K562 (cell line): ENCODE results near the gene NELFE. TPM values are rescaled to one million over a fixed set of nuclear protein-coding genes. Genes with fewer than 3 reads are reported as not detected.

ENCODE experiments used
- CBX8 ChIP-seq: fragments of 200-600 bp; sonication (generic); IDR thresholded peaks from 2 replicates; pipeline ENCODE4 v1.6.1; 2012; ENCODE audit warnings: borderline replicate concordance, mixed run types, low read depth, mild to moderate bottlenecking, moderate library complexity, mixed read lengths, low read length, control low read depth, inconsistent platforms; ENCODE audit not compliant: poor library complexity, severe bottlenecking; ENCODE audit errors: extremely low read depth
- CREB1 ChIP-seq, 2 experiments: sonication (generic) in 1 of 2; formaldehyde crosslinking in 1 of 2; IDR thresholded peaks; 2 replicates each; pipeline versions ENCODE4 v1.6.1 to v1.8.0; 2012 to 2022; ENCODE audit warnings: inconsistent platforms in 1 of 2, mild to moderate bottlenecking in 1 of 2, missing genetic modification reagents in 1 of 2, moderate library complexity in 1 of 2
- DACH1 ChIP-seq: fragments of 450-650 bp; IDR thresholded peaks from 2 replicates; pipeline ENCODE4 v1.6.1; 2018; ENCODE audit not compliant: partially characterized antibody
- FIP1L1 ChIP-seq: fragments of 200-400 bp; formaldehyde crosslinking; IDR thresholded peaks from 2 replicates; pipeline ENCODE4 v1.6.1; 2018; ENCODE audit warnings: mild to moderate bottlenecking, low read depth, low read length; ENCODE audit not compliant: poor library complexity, severe bottlenecking
- GATAD2B ChIP-seq: fragments of 450-650 bp; IDR thresholded peaks from 2 replicates; pipeline ENCODE4 v1.6.1; 2017; ENCODE audit warnings: mild to moderate bottlenecking, borderline replicate concordance
- HNRNPK ChIP-seq: fragments of 200-400 bp; formaldehyde crosslinking; IDR thresholded peaks from one replicate; pipeline ENCODE4 v1.6.1; 2018; ENCODE audit warnings: mild to moderate bottlenecking, low read depth, low read length; ENCODE audit not compliant: poor library complexity, severe bottlenecking
- HNRNPLL ChIP-seq: fragments of 200-400 bp; formaldehyde crosslinking; IDR thresholded peaks from 2 replicates; pipeline ENCODE4 v1.6.1; 2017; ENCODE audit warnings: low read length, low read depth, mild to moderate bottlenecking; ENCODE audit not compliant: poor library complexity, severe bottlenecking
- MYNN ChIP-seq, 2 experiments: sonication (generic); formaldehyde crosslinking in 1 of 2; IDR thresholded peaks; 2 replicates each; pipeline versions ENCODE4 v1.5.0 to v1.6.1; 2016 to 2020; ENCODE audit warnings: antibody characterized with exemption in 1 of 2, missing genetic modification reagents in 1 of 2
- NCOA4 ChIP-seq: fragments of 450-650 bp; IDR thresholded peaks from 2 replicates; pipeline ENCODE4 v1.6.1; 2018; ENCODE audit warnings: mild to moderate bottlenecking; ENCODE audit not compliant: partially characterized antibody
- NELFE ChIP-seq: IDR thresholded peaks from 2 replicates; pipeline ENCODE4 v1.6.1; 2011; ENCODE audit warnings: mild to moderate bottlenecking; ENCODE audit not compliant: insufficient read depth, insufficient read length
- PHF21A ChIP-seq: fragments of 450-650 bp; IDR thresholded peaks from 2 replicates; pipeline ENCODE4 v1.6.1; 2017; ENCODE audit warnings: low read depth, borderline replicate concordance
- RAD51 ChIP-seq: fragments of 450-650 bp; IDR thresholded peaks from 2 replicates; pipeline ENCODE4 v1.7.1; 2016; ENCODE audit warnings: low read depth, mild to moderate bottlenecking, borderline replicate concordance
- RBM17 ChIP-seq: fragments of 200-400 bp; formaldehyde crosslinking; IDR thresholded peaks from 2 replicates; pipeline ENCODE4 v1.6.1; 2017; ENCODE audit warnings: low read depth, mild to moderate bottlenecking, low read length, borderline replicate concordance
- SAFB ChIP-seq: fragments of 200-400 bp; formaldehyde crosslinking; IDR thresholded peaks from 2 replicates; pipeline ENCODE4 v1.6.1; 2017; ENCODE audit warnings: low read depth, low read length, borderline replicate concordance
- TAF7 ChIP-seq: fragments of 450-650 bp; IDR thresholded peaks from 2 replicates; pipeline ENCODE4 v1.6.1; 2016; ENCODE audit warnings: missing genetic modification characterization, missing compliant biosample characterization
- TFAM ChIP-seq: fragments of 250-450 bp; sonication (Bioruptor Pico); conservative IDR thresholded peaks from 2 replicates; pipeline ENCODE4 v1.5.0; 2021; ENCODE audit warnings: mild to moderate bottlenecking, moderate library complexity
- TGIF2 ChIP-seq: sonication (generic); formaldehyde crosslinking; IDR thresholded peaks from 2 replicates; pipeline ENCODE4 v1.8.1; 2022; ENCODE audit warnings: mild to moderate bottlenecking, missing genetic modification reagents, moderate library complexity
- ZFX ChIP-seq: sonication (generic); formaldehyde crosslinking; IDR thresholded peaks from 2 replicates; pipeline ENCODE4 v1.8.0; 2022; ENCODE audit warnings: mild to moderate bottlenecking, missing genetic modification reagents, moderate library complexity
- ZNF217 ChIP-seq: sonication (generic); formaldehyde crosslinking; IDR thresholded peaks from 2 replicates; pipeline ENCODE4 v1.8.0; 2022; ENCODE audit warnings: mild to moderate bottlenecking, missing genetic modification reagents
- ZNF282 ChIP-seq: sonication (generic); formaldehyde crosslinking; IDR thresholded peaks from 2 replicates; pipeline ENCODE4 v1.8.1; 2023; ENCODE audit warnings: missing genetic modification reagents
- ZNF583 ChIP-seq: fragments of 250-450 bp; sonication (Bioruptor Pico); IDR thresholded peaks from 2 replicates; pipeline ENCODE4 v1.4.0; 2020
- ZSCAN32 ChIP-seq: fragments of 450-650 bp; formaldehyde crosslinking; IDR thresholded peaks from 2 replicates; pipeline ENCODE4 v1.4.0; 2020; ENCODE audit warnings: mild to moderate bottlenecking, moderate library complexity
- polyA plus RNA-seq, 8 experiments: library from polyadenylated mRNA; depleted of rRNA in 4 of 8; stranded (reverse) in 5 of 8; unstranded in 3 of 8; fragments of >200 nt; fragmentation: Nextera tagmentation in 2 of 8; fragmentation: Illumina TruSeq in 1 of 8; extraction: Ambion mirVana in 2 of 8; extraction: Trizol in 1 of 8; gene quantifications; 2 replicates each; pipeline versions ENCODE4 v1.2.1 to v1.2.3, GENCODE V29; 2011 to 2014; ENCODE audit warnings: inconsistent platforms in 1 of 8, missing spikeins in 1 of 8
- total RNA-seq, 7 experiments: library from RNA; depleted of rRNA in 6 of 7; stranded (reverse); fragments of >200 nt in 6 of 7; fragmentation: Illumina TruSeq in 2 of 7; extraction: Trizol in 2 of 7; gene quantifications; 2 replicates each; pipeline versions ENCODE4 v1.2.1 to v1.2.3, GENCODE V29; 2011 to 2021; ENCODE audit warnings: low replicate concordance in 1 of 7
- TF ChIP-seq, protein P1 (sequence below), 3 experiments: IDR thresholded peaks in 2 of 3; conservative IDR thresholded peaks in 1 of 3; 2 replicates each; pipeline ENCODE4 v1.5.1; 2011 to 2012; ENCODE audit warnings: low read length in 3 of 3, mild to moderate bottlenecking in 3 of 3, control low read depth in 2 of 3, improper control_type of control experiment in 1 of 3, inconsistent platforms in 1 of 3, low read depth in 1 of 3, mixed read lengths in 1 of 3, moderate library complexity in 1 of 3; ENCODE audit not compliant: insufficient read depth in 2 of 3
- TF ChIP-seq, protein P2 (sequence below): fragments of 450-650 bp; formaldehyde crosslinking; IDR thresholded peaks from 2 replicates; pipeline ENCODE4 v1.4.0; 2020; ENCODE audit warnings: mild to moderate bottlenecking
- TF ChIP-seq, protein P3 (sequence below): fragments of 250-450 bp; sonication (Bioruptor Pico); IDR thresholded peaks from 2 replicates; pipeline ENCODE4 v1.8.0; 2022; ENCODE audit warnings: inconsistent platforms, mild to moderate bottlenecking, moderate library complexity, borderline replicate concordance

The NELFE gene
- total and polyA plus RNA-seq, 9 of the 15 experiments (the other 6 are each of a cell fraction or from before 2014, with no cell fraction given): 15.2 to 157 (median 91.5) TPM

DNA sequence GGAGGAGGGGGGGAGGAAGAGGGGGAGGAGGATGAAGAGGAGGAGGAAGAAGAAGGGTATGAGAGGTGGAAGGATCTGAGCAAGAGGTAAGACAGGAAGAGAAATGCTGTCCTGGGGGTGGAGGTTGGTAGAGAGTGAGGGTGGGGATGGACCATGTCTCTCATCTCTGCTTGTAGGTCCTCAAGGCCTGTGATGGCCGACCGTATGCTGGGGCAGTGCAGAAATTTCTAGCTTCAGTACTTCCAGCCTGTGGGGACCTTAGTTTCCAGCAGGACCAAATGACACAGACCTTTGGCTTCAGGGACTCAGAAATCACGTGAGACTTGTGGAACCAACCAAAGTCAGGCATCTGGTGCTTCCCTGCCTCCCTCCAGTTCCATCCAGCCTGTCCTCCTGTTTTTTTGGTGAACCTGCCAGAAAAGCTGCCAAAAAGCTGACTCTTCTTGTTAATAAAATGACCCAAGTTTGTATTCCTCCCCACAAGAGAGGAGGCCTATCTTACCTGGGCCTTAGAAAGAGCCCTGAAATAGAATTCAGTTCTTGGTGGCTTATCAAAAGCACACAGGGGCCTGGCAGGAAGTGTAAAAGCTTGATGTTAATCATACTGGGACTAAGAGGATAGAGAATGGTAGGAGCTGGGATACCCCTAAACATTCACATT is 20.6 kb upstream of the NELFE start (continued):
- TF ChIP-seq RAD51 (peak; percentile 45; the same call in 1 of the 2 replicates), DACH1 (no peak), FIP1L1 (no peak), HNRNPK (peak; percentile 71), TAF7 (tag) (no peak), PHF21A (no peak), ZFX (CRISPR knock-in tag) (peak; percentile 59), MYNN (IDR thresholded peaks at IDR 0.05) (no peak), MYNN (CRISPR knock-in tag; IDR thresholded peaks at IDR 0.05) (no peak), NCOA4 (no peak), TFAM (no peak), ZNF217 (CRISPR knock-in tag) (no peak), CREB1 (IDR thresholded peaks at IDR 0.05) (no peak), CREB1 (CRISPR knock-in tag; IDR thresholded peaks at IDR 0.05) (no peak), CBX8 (no peak), SAFB (no peak), ZNF583 (CRISPR knock-in tag) (peak; percentile 63), RBM17 (no peak), GATAD2B (no peak), NELFE (no peak), ZNF282 (CRISPR knock-in tag) (no peak), HNRNPLL (no peak), TGIF2 (CRISPR knock-in tag) (no peak), ZSCAN32 (CRISPR knock-in tag) (no peak)
- TF ChIP-seq, protein P1, sequence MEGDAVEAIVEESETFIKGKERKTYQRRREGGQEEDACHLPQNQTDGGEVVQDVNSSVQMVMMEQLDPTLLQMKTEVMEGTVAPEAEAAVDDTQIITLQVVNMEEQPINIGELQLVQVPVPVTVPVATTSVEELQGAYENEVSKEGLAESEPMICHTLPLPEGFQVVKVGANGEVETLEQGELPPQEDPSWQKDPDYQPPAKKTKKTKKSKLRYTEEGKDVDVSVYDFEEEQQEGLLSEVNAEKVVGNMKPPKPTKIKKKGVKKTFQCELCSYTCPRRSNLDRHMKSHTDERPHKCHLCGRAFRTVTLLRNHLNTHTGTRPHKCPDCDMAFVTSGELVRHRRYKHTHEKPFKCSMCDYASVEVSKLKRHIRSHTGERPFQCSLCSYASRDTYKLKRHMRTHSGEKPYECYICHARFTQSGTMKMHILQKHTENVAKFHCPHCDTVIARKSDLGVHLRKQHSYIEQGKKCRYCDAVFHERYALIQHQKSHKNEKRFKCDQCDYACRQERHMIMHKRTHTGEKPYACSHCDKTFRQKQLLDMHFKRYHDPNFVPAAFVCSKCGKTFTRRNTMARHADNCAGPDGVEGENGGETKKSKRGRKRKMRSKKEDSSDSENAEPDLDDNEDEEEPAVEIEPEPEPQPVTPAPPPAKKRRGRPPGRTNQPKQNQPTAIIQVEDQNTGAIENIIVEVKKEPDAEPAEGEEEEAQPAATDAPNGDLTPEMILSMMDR (IDR thresholded peaks at IDR 0.05 in 2 of 3, conservative IDR thresholded peaks at IDR 0.05 in 1 of 3; ENCODE audit: insufficient read depth in 2 of 3, low read depth in 1 of 3, low read length in 3 of 3): no peak
- TF ChIP-seq, protein P2, sequence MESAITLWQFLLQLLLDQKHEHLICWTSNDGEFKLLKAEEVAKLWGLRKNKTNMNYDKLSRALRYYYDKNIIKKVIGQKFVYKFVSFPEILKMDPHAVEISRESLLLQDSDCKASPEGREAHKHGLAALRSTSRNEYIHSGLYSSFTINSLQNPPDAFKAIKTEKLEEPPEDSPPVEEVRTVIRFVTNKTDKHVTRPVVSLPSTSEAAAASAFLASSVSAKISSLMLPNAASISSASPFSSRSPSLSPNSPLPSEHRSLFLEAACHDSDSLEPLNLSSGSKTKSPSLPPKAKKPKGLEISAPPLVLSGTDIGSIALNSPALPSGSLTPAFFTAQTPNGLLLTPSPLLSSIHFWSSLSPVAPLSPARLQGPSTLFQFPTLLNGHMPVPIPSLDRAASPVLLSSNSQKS (CRISPR knock-in tag): no peak
- TF ChIP-seq, protein P3, sequence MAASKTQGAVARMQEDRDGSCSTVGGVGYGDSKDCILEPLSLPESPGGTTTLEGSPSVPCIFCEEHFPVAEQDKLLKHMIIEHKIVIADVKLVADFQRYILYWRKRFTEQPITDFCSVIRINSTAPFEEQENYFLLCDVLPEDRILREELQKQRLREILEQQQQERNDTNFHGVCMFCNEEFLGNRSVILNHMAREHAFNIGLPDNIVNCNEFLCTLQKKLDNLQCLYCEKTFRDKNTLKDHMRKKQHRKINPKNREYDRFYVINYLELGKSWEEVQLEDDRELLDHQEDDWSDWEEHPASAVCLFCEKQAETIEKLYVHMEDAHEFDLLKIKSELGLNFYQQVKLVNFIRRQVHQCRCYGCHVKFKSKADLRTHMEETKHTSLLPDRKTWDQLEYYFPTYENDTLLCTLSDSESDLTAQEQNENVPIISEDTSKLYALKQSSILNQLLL: no peak
